H9 (cell line): ENCODE data around the gene ULK3. TPM values are rescaled to one million over a fixed set of nuclear protein-coding genes. Genes with fewer than 3 reads are reported as not detected.

Experiments
- DNase-seq: peaks from one replicate; pipeline ENCODE4 v3.0.0-alpha.2; 2017
- H2AFZ ChIP-seq: one replicate; pipeline ENCODE4 v1.6.1; 2013; ENCODE audit warnings: mild to moderate bottlenecking, low read length, control low read depth, moderate library complexity
- H2AK5ac ChIP-seq: 2 replicates; pipeline ENCODE4 v1.6.1; 2013; ENCODE audit warnings: low read length, control low read depth, mixed read lengths; ENCODE audit not compliant: insufficient read length
- H2BK120ac ChIP-seq: one replicate; pipeline ENCODE4 v1.6.1; 2013; ENCODE audit warnings: low read depth, mild to moderate bottlenecking, low read length, control low read depth, inconsistent platforms; ENCODE audit not compliant: poor library complexity, severe bottlenecking
- H2BK12ac ChIP-seq: 2 replicates; pipeline ENCODE4 v1.6.1; 2013; ENCODE audit warnings: low read length, control low read depth, mixed read lengths, low read depth; ENCODE audit not compliant: insufficient read length
- H2BK15ac ChIP-seq: 2 replicates; pipeline ENCODE4 v1.6.1; 2013; ENCODE audit warnings: low read depth, low read length, control low read depth
- H2BK20ac ChIP-seq: one replicate; pipeline ENCODE4 v1.6.1; 2013; ENCODE audit warnings: low read depth, mild to moderate bottlenecking, low read length, control low read depth, inconsistent platforms; ENCODE audit not compliant: poor library complexity, severe bottlenecking
- H2BK5ac ChIP-seq: 2 replicates; pipeline ENCODE4 v1.6.1; 2013; ENCODE audit warnings: low read length, control low read depth, mixed read lengths; ENCODE audit not compliant: insufficient read length
- H3K14ac ChIP-seq: 2 replicates; pipeline ENCODE4 v1.6.1; 2013; ENCODE audit warnings: low read length, control low read depth; ENCODE audit not compliant: insufficient read depth
- H3K18ac ChIP-seq: 2 replicates; pipeline ENCODE4 v1.6.1; 2013; ENCODE audit warnings: low read depth, mild to moderate bottlenecking, mixed read lengths, low read length, control low read depth; ENCODE audit not compliant: insufficient read length
- H3K23ac ChIP-seq: 2 replicates; pipeline ENCODE4 v1.6.1; 2013; ENCODE audit warnings: low read length, control low read depth, mixed read lengths, low read depth; ENCODE audit not compliant: insufficient read length
- H3K23me2 ChIP-seq: 2 replicates; pipeline ENCODE4 v1.6.1; 2013; ENCODE audit warnings: low read depth, mild to moderate bottlenecking, mixed read lengths, low read length, control low read depth; ENCODE audit not compliant: insufficient read length, poor library complexity, severe bottlenecking
- H3K27ac ChIP-seq: 2 replicates; pipeline ENCODE4 v1.5.1; 2013; ENCODE audit warnings: low read length, control low read depth, mixed read lengths, low read depth; ENCODE audit not compliant: insufficient read length
- H3K27me3 ChIP-seq: 2 replicates; pipeline ENCODE4 v1.6.1; 2013; ENCODE audit warnings: low read length, control low read depth, inconsistent platforms; ENCODE audit not compliant: insufficient read depth
- H3K4ac ChIP-seq: 2 replicates; pipeline ENCODE4 v1.6.1; 2013; ENCODE audit warnings: low read depth, mild to moderate bottlenecking, control low read depth, inconsistent platforms, low read length, moderate library complexity
- H3K4me1 ChIP-seq: 2 replicates; pipeline ENCODE4 v1.6.1; 2013; ENCODE audit warnings: low read length, control low read depth, inconsistent platforms; ENCODE audit not compliant: insufficient read depth
- H3K4me2 ChIP-seq: 2 replicates; pipeline ENCODE4 v1.6.1; 2013; ENCODE audit warnings: low read length, control low read depth, mixed read lengths; ENCODE audit not compliant: insufficient read length, insufficient read depth
- H3K56ac ChIP-seq: 2 replicates; pipeline ENCODE4 v1.6.1; 2013; ENCODE audit warnings: low read depth, mild to moderate bottlenecking, mixed read lengths, low read length, control low read depth; ENCODE audit not compliant: insufficient read length
- H3K79me1 ChIP-seq: 2 replicates; pipeline ENCODE4 v1.6.1; 2013; ENCODE audit warnings: low read depth, mild to moderate bottlenecking, moderate library complexity, low read length, control low read depth, inconsistent platforms; ENCODE audit not compliant: insufficient read depth, poor library complexity, severe bottlenecking
- H3K79me2 ChIP-seq: 2 replicates; pipeline ENCODE4 v1.6.1; 2013; ENCODE audit warnings: low read length, control low read depth, inconsistent platforms; ENCODE audit not compliant: insufficient read depth
- H3K9ac ChIP-seq: 2 replicates; pipeline ENCODE4 v1.6.1; 2013; ENCODE audit warnings: low read length, control low read depth, mixed read lengths; ENCODE audit not compliant: insufficient read length; ENCODE audit errors: extremely low read depth
- H3K9me3 ChIP-seq: one replicate; pipeline ENCODE4 v1.6.1; 2013; ENCODE audit warnings: low read depth, low read length, inconsistent platforms; ENCODE audit not compliant: control insufficient read depth
- H3T11ph ChIP-seq: one replicate; pipeline ENCODE4 v1.6.1; 2013; ENCODE audit warnings: mild to moderate bottlenecking, low read length, control low read depth, inconsistent platforms
- H4K20me1 ChIP-seq: one replicate; pipeline ENCODE4 v1.6.1; 2013; ENCODE audit not compliant: control insufficient read depth, insufficient read length, insufficient read depth
- H4K5ac ChIP-seq: 2 replicates; pipeline ENCODE4 v1.6.1; 2013; ENCODE audit warnings: low read depth, mild to moderate bottlenecking, mixed read lengths, low read length, control low read depth; ENCODE audit not compliant: insufficient read length
- H4K8ac ChIP-seq: replicated peaks from 2 replicates; pipeline ENCODE4 v1.6.1; 2013; ENCODE audit warnings: low read length, control low read depth, mixed read lengths, low read depth; ENCODE audit not compliant: insufficient read length
- H4K91ac ChIP-seq: 2 replicates; pipeline ENCODE4 v1.6.1; 2013; ENCODE audit warnings: low read depth, mild to moderate bottlenecking, moderate library complexity, mixed read lengths, low read length, control low read depth; ENCODE audit not compliant: insufficient read length
- H3K27ac Mint-ChIP-seq, 3 experiments: 2 replicates in 2 of 3; 3 replicates in 1 of 3; pipeline ENCODE4 v1.8.0; 2020 to 2021; ENCODE audit warnings: mixed read lengths in 3 of 3, mild to moderate bottlenecking in 1 of 3, moderate library complexity in 1 of 3
- H3K27me3 Mint-ChIP-seq: 2 replicates; pipeline ENCODE4 v1.8.0; 2021; ENCODE audit warnings: low read depth, mild to moderate bottlenecking, moderate library complexity, mixed read lengths
- H3K36me3 Mint-ChIP-seq, 3 experiments: 2 replicates in 2 of 3; 3 replicates in 1 of 3; pipeline ENCODE4 v1.8.0; 2020 to 2021; ENCODE audit warnings: low read depth in 3 of 3, mixed read lengths in 3 of 3; ENCODE audit not compliant: insufficient read depth in 1 of 3
- H3K4me1 Mint-ChIP-seq, 2 experiments: 2 replicates each; pipeline ENCODE4 v1.8.0; 2020; ENCODE audit warnings: mixed read lengths in 2 of 2
- H3K4me3 Mint-ChIP-seq, 2 experiments: 2 replicates in 1 of 2; 3 replicates in 1 of 2; pipeline ENCODE4 v1.8.0; 2020 to 2021; ENCODE audit warnings: mild to moderate bottlenecking in 2 of 2, mixed read lengths in 2 of 2, moderate library complexity in 1 of 2
- H3K9me3 Mint-ChIP-seq, 2 experiments: 2 replicates in 1 of 2; 3 replicates in 1 of 2; pipeline ENCODE4 v1.8.0; 2020; ENCODE audit warnings: mild to moderate bottlenecking in 2 of 2, mixed read lengths in 2 of 2, moderate library complexity in 1 of 2
- WGBS: extraction: QIAGEN DNeasy Blood & Tissue Kit; methylation state at CpG from one replicate; pipeline ENCODE4 v1.1.7; 2013; ENCODE audit warnings: missing lambda C conversion rate, low lambda C conversion rate, mixed read lengths; ENCODE audit not compliant: insufficient read length; ENCODE audit errors: extremely low coverage; 5-methylcytosine and 5-hydroxymethylcytosine counted together
- total RNA-seq: library from RNA; stranded (reverse); gene quantifications from 2 replicates; pipeline ENCODE4 v1.2.1, GENCODE V29; 2021
- TF ChIP-seq, protein P1 (sequence below): fragments of 200-600 bp; sonication (generic); conservative IDR thresholded peaks from 3 replicates; pipeline ENCODE4 v1.8.0; 2021; ENCODE audit warnings: antibody characterized with exemption, mild to moderate bottlenecking

Gene ULK3
- total RNA-seq, 1 experiment from 2014 or later = 34.0 TPM

- Mint-ChIP-seq H3K4me1 (peaks cover 20 to 35% of the 10 kb centered on the region in 2 experiments), H3K36me3 (peaks cover 7 to 37% (median 37%) of the 10 kb centered on the region in 3 experiments), H3K27ac (peak overlapping the region in 1 of 3 experiments; percentile 7; a peak in 2 of 7 replicates), H3K4me3 (peak overlapping the region; percentile 30 to 90), H3K9me3 (no peaks in the 10 kb centered on the region), H3K27me3 (no peaks in the 10 kb centered on the region)
- Histone ChIP-seq H3K23me2 (peaks cover 6% of the 10 kb centered on the region), H3K23ac (no peak overlapping the region), H3K79me1 (no peaks in the 10 kb centered on the region), H4K8ac (no peak overlapping the region), H2BK5ac (no peak overlapping the region), H3T11ph (no peak overlapping the region), H3K18ac (no peak overlapping the region), H2BK12ac (no peak overlapping the region), H3K4me1 (no peaks in the 10 kb centered on the region; the same call in 1 of the 2 replicates), H3K9ac (no peak overlapping the region), H3K9me3 (no peaks in the 10 kb centered on the region), H2BK15ac (no peak overlapping the region), H4K5ac (no peak overlapping the region), H3K4me2 (no peak overlapping the region), H4K91ac (no peak overlapping the region), H4K20me1 (peaks cover 3% of the 10 kb centered on the region), H3K27ac (no peak overlapping the region), H2BK120ac (no peak overlapping the region), H3K79me2 (no peaks in the 10 kb centered on the region), H3K4ac (no peak overlapping the region), H3K14ac (no peak overlapping the region), H3K56ac (no peak overlapping the region), H3K27me3 (no peaks in the 10 kb centered on the region), H2AFZ (no peak overlapping the region), H2AK5ac (no peak overlapping the region), H2BK20ac (no peak overlapping the region)
- no CpG with 5 or more reads among the region's 9 CpGs for WGBS
- TF ChIP-seq, protein P1, sequence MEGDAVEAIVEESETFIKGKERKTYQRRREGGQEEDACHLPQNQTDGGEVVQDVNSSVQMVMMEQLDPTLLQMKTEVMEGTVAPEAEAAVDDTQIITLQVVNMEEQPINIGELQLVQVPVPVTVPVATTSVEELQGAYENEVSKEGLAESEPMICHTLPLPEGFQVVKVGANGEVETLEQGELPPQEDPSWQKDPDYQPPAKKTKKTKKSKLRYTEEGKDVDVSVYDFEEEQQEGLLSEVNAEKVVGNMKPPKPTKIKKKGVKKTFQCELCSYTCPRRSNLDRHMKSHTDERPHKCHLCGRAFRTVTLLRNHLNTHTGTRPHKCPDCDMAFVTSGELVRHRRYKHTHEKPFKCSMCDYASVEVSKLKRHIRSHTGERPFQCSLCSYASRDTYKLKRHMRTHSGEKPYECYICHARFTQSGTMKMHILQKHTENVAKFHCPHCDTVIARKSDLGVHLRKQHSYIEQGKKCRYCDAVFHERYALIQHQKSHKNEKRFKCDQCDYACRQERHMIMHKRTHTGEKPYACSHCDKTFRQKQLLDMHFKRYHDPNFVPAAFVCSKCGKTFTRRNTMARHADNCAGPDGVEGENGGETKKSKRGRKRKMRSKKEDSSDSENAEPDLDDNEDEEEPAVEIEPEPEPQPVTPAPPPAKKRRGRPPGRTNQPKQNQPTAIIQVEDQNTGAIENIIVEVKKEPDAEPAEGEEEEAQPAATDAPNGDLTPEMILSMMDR = no peak
- DNase-seq = no peak
Observed at GRCh38 chr15:74840851-74841775, 1.8 kb downstream of the ULK3 start.
